ENCODE data around the gene BCO1.

The BCO1 gene

GRCh38 chr16:81335669-81336068 is 97.2 kb downstream of the BCO1 start:
- TF ChIP-seq GATA3 (IDR thresholded peaks at IDR 0.05; ENCODE audit: low read depth, low read length) (no peak), GATA2 (IDR thresholded peaks at IDR 0.05; ENCODE audit: low read depth, low read length) (no peak)

GRCh38 chr16:81337097-81337496 is 98.6 kb downstream of the BCO1 start:
- TF ChIP-seq GATA2 (IDR thresholded peaks at IDR 0.05; ENCODE audit: low read depth, low read length) = no peak
- TF ChIP-seq GATA3 (IDR thresholded peaks at IDR 0.05; ENCODE audit: low read depth, low read length) = no peak

All from SH-SY5Y (cell line).